HEK293T (cell line): ENCODE results near the gene GAPDH.
"Not testable (repeated sequence)": the region's sequence is repeated elsewhere in the genome, so short reads cannot be mapped to it uniquely, and the experiment has no call there.

ENCODE experiments used
- CTCF ChIA-PET: fragments of 350-600 bp; formaldehyde crosslinking; extraction: SDS; loops from one replicate; lab custom pipeline; 2021; ENCODE audit warnings: antibody characterized with exemption, inconsistent platforms; lab: Yijun Ruan, JAX
- POLR2A ChIA-PET: fragments of 350-600 bp; formaldehyde crosslinking; extraction: SDS; loops from one replicate; lab custom pipeline; 2020; ENCODE audit warnings: antibody characterized with exemption, inconsistent platforms; lab: Yijun Ruan, JAX
- DNase-seq: peaks from one replicate; pipeline ENCODE4 v3.0.0; 2012; ENCODE audit warnings: mixed read lengths; ENCODE audit errors: extremely low spot score
- ARNT ChIP-seq: fragments of 450-650 bp; IDR thresholded peaks from 2 replicates; pipeline ENCODE4 v1.6.1; 2017; ENCODE audit warnings: mild to moderate bottlenecking
- BHLHE40 ChIP-seq: fragments of 450-650 bp; IDR thresholded peaks from 2 replicates; pipeline ENCODE4 v1.6.1; 2016; ENCODE audit warnings: mild to moderate bottlenecking, moderate library complexity, borderline replicate concordance
- CTBP1 ChIP-seq: fragments of 450-650 bp; IDR thresholded peaks from 2 replicates; pipeline ENCODE4 v1.6.1; 2016; ENCODE audit warnings: borderline replicate concordance
- ELF4 ChIP-seq: fragments of 450-650 bp; IDR thresholded peaks from 2 replicates; pipeline ENCODE4 v1.6.1; 2017; ENCODE audit warnings: antibody characterized with exemption
- FOXA1 ChIP-seq: fragments of 450-650 bp; IDR thresholded peaks from 2 replicates; pipeline ENCODE4 v1.6.1; 2016; ENCODE audit warnings: mild to moderate bottlenecking
- FOXK2 ChIP-seq: fragments of 450-650 bp; IDR thresholded peaks from 2 replicates; pipeline ENCODE4 v1.6.1; 2016; ENCODE audit warnings: mild to moderate bottlenecking
- FOXM1 ChIP-seq: fragments of 450-650 bp; IDR thresholded peaks from 2 replicates; pipeline ENCODE4 v1.6.1; 2017; ENCODE audit warnings: mild to moderate bottlenecking, borderline replicate concordance
- HDGF ChIP-seq: fragments of 450-650 bp; IDR thresholded peaks from 2 replicates; pipeline ENCODE4 v1.6.1; 2017; ENCODE audit warnings: antibody characterized with exemption, borderline replicate concordance
- L3MBTL2 ChIP-seq: fragments of 450-650 bp; conservative IDR thresholded peaks from 2 replicates; pipeline ENCODE4 v1.6.1; 2016; ENCODE audit warnings: mild to moderate bottlenecking
- LEF1 ChIP-seq: fragments of 450-650 bp; IDR thresholded peaks from 2 replicates; pipeline ENCODE4 v1.6.1; 2017; ENCODE audit warnings: mild to moderate bottlenecking, borderline replicate concordance
- NFRKB ChIP-seq: fragments of 450-650 bp; IDR thresholded peaks from 2 replicates; pipeline ENCODE4 v1.6.1; 2016; ENCODE audit warnings: mild to moderate bottlenecking, moderate library complexity
- SP1 ChIP-seq: fragments of 450-650 bp; IDR thresholded peaks from 2 replicates; pipeline ENCODE4 v1.6.1; 2017
- SUZ12 ChIP-seq: fragments of 450-650 bp; IDR thresholded peaks from 2 replicates; pipeline ENCODE4 v1.6.1; 2016; ENCODE audit warnings: mild to moderate bottlenecking
- TARDBP ChIP-seq: fragments of 450-650 bp; IDR thresholded peaks from 2 replicates; pipeline ENCODE4 v1.6.1; 2016
- ZNF384 ChIP-seq: fragments of 450-650 bp; IDR thresholded peaks from 2 replicates; pipeline ENCODE4 v1.6.1; 2016
- TF ChIP-seq, protein P1 (sequence below): fragments of 450-650 bp; IDR thresholded peaks from 2 replicates; pipeline ENCODE4 v1.6.1; 2016

GAPDH gene

DNA sequence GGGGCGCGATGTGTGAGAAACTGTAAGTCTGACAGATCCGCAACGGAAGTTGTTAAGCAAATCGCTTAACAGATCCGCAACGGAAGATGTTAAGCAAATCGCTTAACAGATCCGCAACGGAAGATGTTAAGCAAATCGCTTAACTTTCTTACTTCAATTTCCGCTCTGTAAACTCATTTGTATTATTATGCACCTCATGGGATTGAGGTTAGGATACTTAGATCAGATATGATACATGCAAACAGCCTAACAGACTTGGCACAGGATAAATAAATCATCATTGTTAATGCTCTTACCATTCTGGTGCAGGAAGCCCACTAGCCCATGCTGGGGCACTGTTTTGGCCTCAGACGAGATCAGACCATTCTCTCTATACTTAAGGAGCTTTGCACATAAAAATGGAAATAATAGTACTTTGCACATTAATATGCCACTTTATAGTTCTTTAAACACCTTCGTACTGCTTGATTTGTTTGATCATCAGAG is 40.0 kb upstream of the GAPDH start:
- TF ChIP-seq BHLHE40, result no peak
- TF ChIP-seq ELF4, result no peak
- no peak for TF ChIP-seq FOXA1
- TF ChIP-seq LEF1, result no peak
- TF ChIP-seq NFRKB, result no peak
- no peak for TF ChIP-seq FOXM1
- no peak for TF ChIP-seq ZNF384
- TF ChIP-seq TARDBP, result no peak
- no peak for TF ChIP-seq FOXK2
- TF ChIP-seq SP1, result no peak
- no peak for TF ChIP-seq ARNT
- no peak for TF ChIP-seq L3MBTL2
- TF ChIP-seq SUZ12, result no peak
- TF ChIP-seq, protein P1, sequence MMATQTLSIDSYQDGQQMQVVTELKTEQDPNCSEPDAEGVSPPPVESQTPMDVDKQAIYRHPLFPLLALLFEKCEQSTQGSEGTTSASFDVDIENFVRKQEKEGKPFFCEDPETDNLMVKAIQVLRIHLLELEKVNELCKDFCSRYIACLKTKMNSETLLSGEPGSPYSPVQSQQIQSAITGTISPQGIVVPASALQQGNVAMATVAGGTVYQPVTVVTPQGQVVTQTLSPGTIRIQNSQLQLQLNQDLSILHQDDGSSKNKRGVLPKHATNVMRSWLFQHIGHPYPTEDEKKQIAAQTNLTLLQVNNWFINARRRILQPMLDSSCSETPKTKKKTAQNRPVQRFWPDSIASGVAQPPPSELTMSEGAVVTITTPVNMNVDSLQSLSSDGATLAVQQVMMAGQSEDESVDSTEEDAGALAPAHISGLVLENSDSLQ, result no peak; the same call in 1 of the 2 replicates
- no peak for TF ChIP-seq CTBP1
- TF ChIP-seq HDGF, result no peak
- peak; percentile 12 for DNase-seq
- ChIA-PET CTCF (no interaction called here), POLR2A (interaction anchor here (1.1 to 5.9 kb wide), 6 partner anchors 24 to 114 kb away, joined by 3 to 52 read pairs (median 6); partner anchors contain the start of genes GAPDH and VAMP1)

DNA sequence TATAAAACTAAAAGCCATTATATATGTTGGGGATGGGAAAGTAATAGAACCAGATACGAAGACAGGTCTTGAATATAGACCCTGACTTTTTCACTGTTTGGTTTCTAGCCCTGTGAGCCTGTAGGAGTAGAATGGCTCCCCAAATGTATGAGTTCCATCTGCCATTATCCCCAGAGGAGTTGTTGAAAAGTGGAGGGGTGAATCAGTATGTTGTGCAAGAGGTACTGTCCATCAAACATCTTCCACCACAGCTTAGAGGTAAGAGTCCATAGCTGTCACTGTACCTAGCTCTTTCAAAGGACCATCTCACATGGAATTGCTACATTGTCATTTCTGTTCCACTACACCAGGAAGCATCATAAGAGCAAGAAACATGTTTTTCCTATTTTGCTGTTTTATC is 39.3 kb upstream of the GAPDH start:
- CTCF ChIA-PET, result no interaction called here
- no peak for DNase-seq
- POLR2A ChIA-PET, result interaction anchor here (1.1 to 5.9 kb wide), 6 partner anchors 24 to 114 kb away, joined by 3 to 52 read pairs (median 6); partner anchors contain the start of genes GAPDH and VAMP1
- TF ChIP-seq ELF4 (no peak), ARNT (no peak), CTBP1 (no peak), TARDBP (no peak), BHLHE40 (no peak), FOXK2 (no peak), LEF1 (no peak)

- DNase-seq, result not testable (repeated sequence)
- ChIA-PET CTCF (interaction anchor here (0.6 to 1.0 kb wide), 2 partner anchors 12 to 40 kb away, joined by 3 to 5 read pairs; no protein-coding TSS in a partner anchor), POLR2A (interaction anchor here (5.9 kb wide), 1 partner anchor 38 kb away, joined by 52 read pairs; the partner anchor contains the start of gene GAPDH)
These were observed 37.0 kb upstream of the GAPDH start for GRCh38 chr12:6497291-6497690.

DNA sequence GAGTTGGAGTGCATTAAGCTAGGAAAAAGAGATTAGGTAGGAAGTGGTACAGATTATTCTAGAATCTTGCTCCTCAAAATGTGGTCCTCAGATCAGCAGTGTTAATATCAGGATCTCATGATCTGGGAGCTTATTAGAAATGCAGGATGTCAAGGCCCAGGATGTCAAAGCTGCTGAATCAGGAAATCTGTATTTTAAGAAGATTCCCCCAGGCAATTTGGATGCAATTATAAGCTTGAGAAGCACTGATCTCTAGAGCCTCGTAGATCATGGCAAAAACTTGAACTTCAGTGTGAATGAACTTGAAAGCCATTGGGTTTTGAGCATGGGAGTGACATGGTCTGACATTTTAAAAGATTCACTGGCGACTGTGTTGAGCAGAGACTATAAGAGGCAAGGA is 33.9 kb upstream of the GAPDH start:
- CTCF ChIA-PET, result interaction anchor here (1.5 kb wide), 1 partner anchor 37 kb away, joined by 5 read pairs; no protein-coding TSS in a partner anchor
- DNase-seq, result no peak
- no peak for TF ChIP-seq NFRKB
- TF ChIP-seq CTBP1, result no peak
- TF ChIP-seq SUZ12, result no peak
- no peak for TF ChIP-seq FOXK2
- no peak for TF ChIP-seq FOXA1
- TF ChIP-seq ARNT, result no peak
- POLR2A ChIA-PET, result interaction anchor here (0.9 to 1.6 kb wide), 2 partner anchors 32 to 34 kb away, joined by 3 to 4 read pairs; no protein-coding TSS in a partner anchor

DNA sequence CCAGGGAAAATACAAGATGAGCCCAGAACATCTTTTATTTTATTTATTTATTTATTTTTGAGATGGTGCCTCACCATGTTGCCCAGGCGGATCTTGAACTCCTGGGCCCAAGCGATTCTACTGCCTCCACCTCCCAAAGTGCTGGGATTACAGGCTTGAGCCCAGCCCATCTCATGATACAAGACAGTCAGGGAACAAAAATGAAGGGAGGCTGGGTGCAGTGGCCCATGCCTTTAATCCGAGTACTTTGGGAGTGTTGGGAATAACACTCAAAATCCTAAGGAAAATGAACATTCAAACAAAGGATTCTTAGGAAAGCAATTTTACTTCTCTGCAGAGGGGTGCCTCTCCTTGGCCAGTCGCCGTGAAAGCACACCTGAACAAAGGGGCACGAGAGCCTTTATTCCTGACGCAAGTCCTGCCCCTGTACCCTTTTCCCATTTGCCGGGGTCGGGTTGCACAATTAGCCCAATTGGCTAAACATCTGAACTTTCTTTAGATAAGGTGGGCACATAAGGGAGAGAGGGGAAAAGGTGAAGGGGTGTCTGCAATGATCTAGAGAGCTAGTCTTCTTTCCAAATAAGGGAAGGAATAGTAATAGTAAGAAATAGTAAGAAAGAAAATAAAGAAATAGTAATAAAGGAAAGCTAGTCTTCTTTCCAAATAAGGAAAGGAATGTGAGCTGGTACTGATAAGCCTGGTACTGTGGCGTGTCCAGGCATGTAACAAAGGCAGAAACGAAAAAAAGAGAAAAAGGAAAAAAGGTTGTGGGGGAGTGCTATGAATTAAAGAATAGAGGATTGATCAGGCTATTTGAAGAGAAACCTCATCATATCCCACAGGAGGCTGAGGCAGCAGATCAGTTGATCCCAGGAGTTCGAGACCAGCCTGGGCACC is 27.0 kb upstream of the GAPDH start:
- TF ChIP-seq FOXM1, result no peak
- no peak for TF ChIP-seq BHLHE40
- TF ChIP-seq LEF1, result no peak
- TF ChIP-seq FOXA1, result no peak
- TF ChIP-seq SP1, result no peak
- no peak for TF ChIP-seq NFRKB
- no peak for TF ChIP-seq ZNF384
- TF ChIP-seq HDGF, result no peak
- ChIA-PET POLR2A (interaction anchor here (1.0 to 1.1 kb wide), 3 partner anchors 14 to 37 kb away, joined by 3 to 7 read pairs (median 4); partner anchors contain the start of genes GAPDH, MRPL51 and VAMP1), CTCF (interaction anchor here (0.9 kb wide), 1 partner anchor 30 kb away, joined by 4 read pairs; no protein-coding TSS in a partner anchor)
- no peak for DNase-seq

GRCh38 chr12:6508087-6508486 is 26.2 kb upstream of the GAPDH start:
- ChIA-PET POLR2A (interaction anchor here (1.0 kb wide), 2 partner anchors 15 to 26 kb away, joined by 4 to 7 read pairs; partner anchors contain the start of genes GAPDH and MRPL51), CTCF (interaction anchor here (0.9 kb wide), 1 partner anchor 30 kb away, joined by 4 read pairs; no protein-coding TSS in a partner anchor)
- no peak for TF ChIP-seq SP1
- no peak for TF ChIP-seq SUZ12
- no peak for TF ChIP-seq TARDBP
- no peak for DNase-seq

DNA sequence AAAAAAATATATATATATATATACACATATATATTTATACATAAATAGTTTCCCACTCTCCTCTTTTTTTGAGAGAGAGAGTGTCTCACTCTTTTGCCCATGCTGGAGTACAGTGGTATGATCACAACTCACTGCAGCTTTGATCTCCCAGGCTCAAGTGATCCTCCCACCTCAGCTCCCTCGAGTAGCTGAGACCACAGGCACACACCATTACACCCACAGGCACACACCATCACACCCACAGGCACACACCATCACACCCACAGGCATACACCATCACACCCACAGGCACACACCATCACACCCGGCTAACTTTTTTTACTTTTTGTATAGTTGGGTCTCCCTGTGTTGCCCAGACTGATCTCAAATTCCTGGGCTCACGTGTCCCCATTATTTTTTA is 14.1 kb upstream of the GAPDH start:
- ChIA-PET POLR2A (interaction anchor here (1.1 to 1.3 kb wide), 2 partner anchors 12 to 14 kb away, joined by 5 to 6 read pairs; partner anchors contain the start of gene GAPDH), CTCF (interaction anchor here (0.6 to 0.7 kb wide), 2 partner anchors 17 to 242 kb away, joined by 3 read pairs; no protein-coding TSS in a partner anchor)
- TF ChIP-seq NFRKB (no peak), FOXK2 (no peak), CTBP1 (no peak), HDGF (no peak), LEF1 (no peak), SUZ12 (no peak)
- TF ChIP-seq, protein P1, result no peak
- DNase-seq, result no peak
